IPS-NIHi7 (cell line): Measurements from ENCODE around the gene ZBTB1.
A peak's percentile ranks its signal among the peaks of the same experiment; 100 is the strongest.
"Not testable (repeated sequence)": the region's sequence is repeated elsewhere in the genome, so short reads cannot be mapped to it uniquely, and the experiment has no call there.

ENCODE experiments used
- DNase-seq: peaks from one replicate; pipeline ENCODE4 v3.0.0; 2012; ENCODE audit warnings: mixed read lengths; ENCODE audit errors: extremely low spot score

The ZBTB1 gene

DNA sequence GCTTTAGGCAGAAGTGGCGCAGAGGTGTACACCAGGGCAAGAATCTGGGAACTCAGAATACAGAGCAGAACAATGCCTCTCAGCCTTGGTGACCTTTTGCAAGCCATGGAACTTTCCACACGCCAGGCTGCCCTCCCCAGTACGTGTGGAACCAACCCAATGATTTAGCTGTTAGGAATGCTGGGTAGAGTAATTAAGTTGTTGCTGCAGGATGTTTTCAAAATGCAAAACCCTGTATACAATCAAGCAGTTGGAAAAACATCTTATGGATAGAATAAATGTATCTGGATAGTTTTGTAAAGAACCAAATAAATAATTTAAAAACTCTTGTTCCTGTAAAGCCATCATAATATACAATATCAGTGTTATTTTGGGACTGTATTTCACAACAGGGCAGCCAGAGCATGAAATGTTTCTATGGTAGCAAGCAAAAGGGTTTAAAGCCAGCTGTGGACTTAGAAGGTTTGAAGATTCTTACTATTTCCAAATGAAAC is 64.6 kb downstream of the ZBTB1 start:
- peak; percentile 49 for DNase-seq

DNA sequence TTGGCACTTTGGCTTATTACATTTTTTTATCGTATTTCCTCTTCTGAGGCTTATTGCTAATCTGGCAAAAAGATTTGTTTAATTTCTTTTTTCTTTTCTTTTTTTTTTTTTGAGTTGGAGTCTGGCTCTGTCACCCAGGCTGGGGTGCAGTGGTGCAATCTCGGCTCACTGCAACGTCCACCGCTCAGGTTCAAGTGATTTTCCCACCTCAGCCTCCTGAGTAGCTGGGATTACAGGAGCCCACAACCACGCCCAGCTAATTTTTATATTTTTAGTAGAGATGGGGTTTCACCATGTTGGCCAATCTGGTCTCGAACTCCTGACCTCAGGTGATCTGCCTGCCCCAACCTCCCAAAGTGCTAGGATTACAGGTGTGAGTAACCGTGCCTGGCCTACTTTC is 65.1 kb downstream of the ZBTB1 start:
- not testable (repeated sequence) for DNase-seq

DNA sequence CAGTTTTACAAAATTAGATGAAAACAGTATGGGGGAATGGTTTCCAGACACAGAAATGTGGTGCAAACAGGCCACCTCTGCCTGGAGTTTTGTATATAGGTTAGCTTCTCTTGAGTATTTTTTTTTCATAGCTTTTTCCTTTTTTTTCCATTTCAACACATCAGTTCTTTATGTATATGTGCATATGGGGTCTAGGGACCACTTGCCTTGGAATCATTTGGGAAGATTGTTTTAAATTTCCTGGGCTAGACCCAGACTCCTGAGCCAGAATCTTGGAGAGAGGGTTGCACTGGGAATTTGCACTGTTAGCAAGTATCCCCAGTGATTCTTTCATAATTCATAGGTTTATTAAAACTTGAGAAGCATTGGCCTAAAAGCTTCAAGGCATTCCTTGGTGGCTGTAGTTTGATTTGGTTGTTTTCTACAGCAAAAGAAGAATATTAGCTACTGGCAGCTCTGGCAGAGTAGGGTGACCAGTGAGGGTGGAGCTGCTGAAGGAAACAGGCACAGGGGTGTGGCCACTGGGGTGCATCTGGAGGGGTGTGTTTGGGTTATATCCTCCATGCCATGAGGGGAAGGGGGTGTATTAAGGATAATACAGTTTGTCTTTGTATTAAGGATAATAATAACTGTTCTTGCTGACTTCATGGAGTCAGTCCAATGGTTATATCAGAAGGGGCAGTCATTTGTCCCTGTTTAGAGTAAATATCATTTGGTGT is 68.0 kb downstream of the ZBTB1 start:
- no peak for DNase-seq

DNA sequence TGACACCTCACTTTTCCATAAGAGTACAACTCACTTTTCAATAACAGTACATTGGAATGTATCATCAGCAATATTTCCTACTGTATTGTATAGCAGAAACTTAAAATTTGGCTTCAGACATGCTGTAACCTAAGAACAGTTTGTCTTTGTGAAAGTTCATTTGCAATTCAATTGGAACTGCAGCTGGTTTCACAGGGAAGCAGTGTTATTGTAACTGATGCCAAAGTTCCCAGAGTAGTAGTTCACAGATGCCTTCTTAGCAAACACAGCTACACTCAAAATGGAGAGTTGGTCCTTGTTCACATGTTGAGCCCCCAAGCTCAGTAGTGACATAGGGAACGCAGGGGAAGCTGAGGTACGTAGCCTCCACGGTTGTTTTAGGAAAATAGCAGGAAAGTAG is 68.5 kb downstream of the ZBTB1 start:
- peak; percentile 49 for DNase-seq
